NCI-H774 (cell line): Measurements from ENCODE around the gene STAC2.

Experiments
- DNase-seq: peaks from one replicate; lab custom pipeline; 2025; lab: John Stamatoyannopoulos, UW

The STAC2 gene

GRCh38 chr17:39231591-39232551 is 6.1 kb upstream of the STAC2 start:
- peak; percentile 33 for DNase-seq

- no peak for DNase-seq
Observed at GRCh38 chr17:39231091-39231561, 5.4 kb upstream of the STAC2 start.

GRCh38 chr17:39230361-39230760 is 4.6 kb upstream of the STAC2 start:
- no peak for DNase-seq

GRCh38 chr17:39229274-39229913 is 3.6 kb upstream of the STAC2 start:
- DNase-seq = no peak

- DNase-seq = no peak
Observed at GRCh38 chr17:39227364-39227919, 1.7 kb upstream of the STAC2 start.

- peak; percentile 42 for DNase-seq
Observed at GRCh38 chr17:39225959-39226683, 376 bp upstream of the STAC2 start.

GRCh38 chr17:39224778-39225307 is 902 bp downstream of the STAC2 start:
- no peak for DNase-seq

- no peak for DNase-seq
Observed at GRCh38 chr17:39223907-39224777, 1.6 kb downstream of the STAC2 start.

- no peak for DNase-seq
Observed at GRCh38 chr17:39222866-39223834, 2.6 kb downstream of the STAC2 start.

- no peak for DNase-seq
Observed at GRCh38 chr17:39222151-39222550, 3.6 kb downstream of the STAC2 start.

- DNase-seq = no peak
Observed at GRCh38 chr17:39221572-39221971, 4.2 kb downstream of the STAC2 start.

- DNase-seq = no peak
Observed at GRCh38 chr17:39219647-39220154, 6.0 kb downstream of the STAC2 start.

- DNase-seq = no peak
Observed at GRCh38 chr17:39218906-39219305, 6.8 kb downstream of the STAC2 start.

GRCh38 chr17:39217734-39218369 is 7.9 kb downstream of the STAC2 start:
- DNase-seq = no peak

- peak; percentile 25 for DNase-seq
Observed at GRCh38 chr17:39213852-39214251, 11.9 kb downstream of the STAC2 start.

- DNase-seq = no peak
Observed at GRCh38 chr17:39212841-39213480, 12.8 kb downstream of the STAC2 start.

GRCh38 chr17:39212195-39212810 is 13.4 kb downstream of the STAC2 start:
- no peak for DNase-seq

GRCh38 chr17:39210093-39210434 is 15.7 kb downstream of the STAC2 start:
- no peak for DNase-seq
